WI38 (cell line): ENCODE results near the gene ADAMTS9.

ENCODE experiments used
- H3K4me3 ChIP-seq: 2 replicates; pipeline ENCODE4 v1.5.1; 2011; ENCODE audit warnings: low read depth, mild to moderate bottlenecking, control low read depth, low read length
- TF ChIP-seq, protein P1 (sequence below): IDR thresholded peaks from 2 replicates; pipeline ENCODE4 v1.5.1; 2012; ENCODE audit warnings: low read depth, mild to moderate bottlenecking, control low read depth, low read length

Gene ADAMTS9

DNA sequence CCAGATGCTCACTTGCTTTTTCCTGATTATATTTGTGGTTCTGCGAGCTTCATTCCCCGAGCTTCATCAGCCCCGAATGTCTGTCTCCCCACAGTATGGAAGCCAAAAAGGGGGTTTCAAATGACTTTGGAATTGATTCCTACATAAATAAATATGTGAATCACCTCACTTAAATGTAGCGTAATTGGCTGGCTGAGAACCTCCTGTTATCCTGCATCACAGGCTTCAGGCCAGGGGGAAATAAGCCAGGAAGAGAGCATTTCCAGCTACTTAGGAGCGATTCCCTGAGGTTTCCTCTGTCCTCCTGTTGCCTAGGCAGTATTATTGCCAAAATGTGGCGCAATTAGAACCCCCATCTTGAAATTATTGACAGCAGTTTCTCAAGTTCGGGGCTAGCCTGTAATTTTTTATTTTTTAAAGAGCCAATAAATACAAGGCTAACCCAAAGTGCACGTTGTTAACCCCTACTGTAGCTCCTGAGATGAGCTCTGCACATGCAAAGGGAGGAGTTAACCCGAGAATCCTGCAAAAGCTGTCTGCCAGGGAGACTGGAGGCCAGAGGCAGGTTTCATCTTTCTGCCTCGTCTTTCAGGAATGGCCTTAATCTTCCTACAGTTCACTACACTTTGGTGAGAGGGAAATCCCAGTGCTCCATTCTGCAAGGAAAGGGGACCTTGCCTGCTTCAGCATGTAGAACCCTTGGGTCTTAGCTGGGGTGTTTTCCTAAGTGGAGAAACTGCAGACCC is 148.2 kb downstream of the ADAMTS9 start:
- no peak overlapping the region for H3K4me3 ChIP-seq
- TF ChIP-seq, protein P1, sequence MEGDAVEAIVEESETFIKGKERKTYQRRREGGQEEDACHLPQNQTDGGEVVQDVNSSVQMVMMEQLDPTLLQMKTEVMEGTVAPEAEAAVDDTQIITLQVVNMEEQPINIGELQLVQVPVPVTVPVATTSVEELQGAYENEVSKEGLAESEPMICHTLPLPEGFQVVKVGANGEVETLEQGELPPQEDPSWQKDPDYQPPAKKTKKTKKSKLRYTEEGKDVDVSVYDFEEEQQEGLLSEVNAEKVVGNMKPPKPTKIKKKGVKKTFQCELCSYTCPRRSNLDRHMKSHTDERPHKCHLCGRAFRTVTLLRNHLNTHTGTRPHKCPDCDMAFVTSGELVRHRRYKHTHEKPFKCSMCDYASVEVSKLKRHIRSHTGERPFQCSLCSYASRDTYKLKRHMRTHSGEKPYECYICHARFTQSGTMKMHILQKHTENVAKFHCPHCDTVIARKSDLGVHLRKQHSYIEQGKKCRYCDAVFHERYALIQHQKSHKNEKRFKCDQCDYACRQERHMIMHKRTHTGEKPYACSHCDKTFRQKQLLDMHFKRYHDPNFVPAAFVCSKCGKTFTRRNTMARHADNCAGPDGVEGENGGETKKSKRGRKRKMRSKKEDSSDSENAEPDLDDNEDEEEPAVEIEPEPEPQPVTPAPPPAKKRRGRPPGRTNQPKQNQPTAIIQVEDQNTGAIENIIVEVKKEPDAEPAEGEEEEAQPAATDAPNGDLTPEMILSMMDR, result no peak

DNA sequence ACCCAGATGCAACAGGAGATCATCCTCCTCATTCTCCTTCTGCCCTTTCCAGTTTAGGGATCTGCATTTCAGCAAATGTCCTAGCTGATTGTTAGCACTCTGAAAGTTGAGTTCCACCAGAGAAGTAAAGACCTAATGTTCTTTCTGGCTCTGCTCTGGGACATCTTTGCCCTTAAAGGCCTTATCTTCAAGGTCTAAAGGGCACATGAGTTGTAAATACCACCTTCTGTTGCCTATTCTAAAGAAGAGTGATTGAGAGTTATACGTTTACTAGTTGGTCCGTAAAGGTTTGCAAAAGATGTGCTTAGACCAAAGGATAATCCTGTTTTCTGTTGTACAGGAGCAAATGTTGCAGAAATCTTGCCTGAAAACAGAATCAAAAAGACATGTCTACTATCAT is 151.6 kb downstream of the ADAMTS9 start:
- H3K4me3 ChIP-seq, result no peak overlapping the region
- TF ChIP-seq, protein P1, result no peak

DNA sequence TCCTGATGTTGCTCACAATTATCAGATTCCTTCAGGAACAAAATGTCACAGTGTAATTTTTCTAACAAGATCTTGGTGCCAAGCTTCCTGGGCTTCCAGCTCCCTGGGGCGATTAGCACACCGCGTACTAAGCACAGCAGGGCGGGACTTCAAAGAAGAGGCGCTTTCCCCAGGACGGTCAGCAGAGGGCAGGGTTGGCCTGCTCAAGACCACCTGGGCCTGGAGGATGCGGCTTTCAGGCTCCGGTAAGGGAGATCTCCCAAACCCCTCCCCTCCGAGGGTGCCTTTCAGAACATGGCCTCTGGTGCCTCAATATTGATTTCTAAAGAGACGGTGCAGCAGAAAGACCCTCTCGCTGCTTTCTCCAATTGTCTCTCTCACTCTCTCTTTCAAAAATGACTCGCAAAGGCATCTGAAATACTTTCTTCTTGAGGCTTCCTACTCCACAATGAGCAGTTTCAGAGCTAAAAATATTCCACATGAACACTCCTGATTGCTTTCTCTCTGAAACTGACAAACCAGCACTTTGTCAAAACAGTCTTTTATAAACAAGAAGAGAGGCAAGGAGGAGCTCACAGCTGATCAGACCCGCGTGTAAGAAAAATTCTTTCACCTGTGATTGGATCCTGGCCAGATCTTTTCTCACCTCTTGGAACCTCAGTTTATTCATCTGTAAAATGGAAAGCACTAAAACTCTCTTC is 154.0 kb downstream of the ADAMTS9 start:
- TF ChIP-seq, protein P1, result peak; percentile 91
- no peak overlapping the region for H3K4me3 ChIP-seq

DNA sequence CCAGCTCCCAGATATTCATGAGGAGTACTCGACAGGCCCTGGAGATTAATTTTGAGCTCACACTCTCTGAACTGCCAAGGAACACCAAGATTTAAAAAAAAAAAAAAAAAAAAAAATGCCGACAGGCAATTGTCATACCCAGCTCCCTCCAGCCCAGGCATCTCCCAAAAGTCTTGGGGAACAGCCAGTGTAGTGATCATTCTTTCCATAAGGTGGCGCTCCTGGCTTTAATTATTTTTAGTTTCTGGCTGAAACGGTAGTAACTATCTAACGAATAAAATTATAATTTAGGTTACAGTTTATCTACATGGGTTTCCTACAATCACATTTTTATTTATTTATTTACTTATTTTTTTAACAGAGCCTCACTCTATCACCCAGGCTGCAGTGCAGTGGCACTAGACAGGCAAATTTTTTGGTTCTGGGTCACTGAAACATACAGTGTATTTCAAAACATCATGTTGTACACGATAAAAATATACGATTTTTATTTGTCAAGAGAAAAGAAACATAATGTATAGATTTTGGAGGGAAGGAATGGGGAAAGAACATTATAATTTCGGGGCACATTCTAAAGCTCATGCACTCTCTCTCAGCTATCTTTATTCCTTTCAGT is 157.3 kb downstream of the ADAMTS9 start:
- TF ChIP-seq, protein P1, result peak; percentile 68
- H3K4me3 ChIP-seq, result no peak overlapping the region

DNA sequence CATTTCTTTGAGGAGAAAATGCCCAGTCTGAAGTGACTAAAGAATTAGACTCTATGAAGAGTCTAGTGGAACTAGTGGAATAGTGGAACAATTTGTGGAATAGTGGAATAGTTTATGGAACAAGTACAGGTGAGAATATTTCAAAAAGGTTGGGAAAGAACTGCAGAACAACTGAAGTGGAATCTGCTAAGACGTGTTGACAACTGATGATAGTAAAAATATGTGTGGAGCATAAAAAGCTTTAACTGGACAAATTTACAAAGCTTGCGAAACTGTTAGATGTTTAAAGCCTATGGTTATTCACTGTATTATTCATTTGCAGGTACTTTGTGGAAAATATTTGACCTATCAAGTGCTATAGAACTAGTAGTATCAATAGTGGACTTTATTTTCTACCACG is 164.5 kb downstream of the ADAMTS9 start:
- no peak overlapping the region for H3K4me3 ChIP-seq
- TF ChIP-seq, protein P1, result no peak

DNA sequence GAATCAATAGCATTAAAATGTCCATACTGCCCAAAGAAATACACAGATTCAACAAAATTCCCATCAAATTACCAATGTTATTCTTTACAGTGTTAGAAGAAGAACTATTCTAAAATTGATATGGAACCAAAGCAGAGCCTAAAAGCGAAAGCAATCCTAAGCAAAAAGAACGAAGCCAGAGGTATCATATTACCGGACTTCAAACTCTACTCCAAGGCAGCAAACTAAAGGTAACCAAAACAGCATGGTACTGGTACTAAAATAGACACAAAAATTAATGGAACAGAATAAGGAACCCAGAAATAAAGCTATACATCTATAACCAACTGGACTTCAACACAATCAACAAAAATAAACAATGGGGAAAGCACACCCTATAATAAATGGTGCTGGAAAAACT is 167.5 kb downstream of the ADAMTS9 start:
- TF ChIP-seq, protein P1, result no peak
- H3K4me3 ChIP-seq, result no peak overlapping the region

DNA sequence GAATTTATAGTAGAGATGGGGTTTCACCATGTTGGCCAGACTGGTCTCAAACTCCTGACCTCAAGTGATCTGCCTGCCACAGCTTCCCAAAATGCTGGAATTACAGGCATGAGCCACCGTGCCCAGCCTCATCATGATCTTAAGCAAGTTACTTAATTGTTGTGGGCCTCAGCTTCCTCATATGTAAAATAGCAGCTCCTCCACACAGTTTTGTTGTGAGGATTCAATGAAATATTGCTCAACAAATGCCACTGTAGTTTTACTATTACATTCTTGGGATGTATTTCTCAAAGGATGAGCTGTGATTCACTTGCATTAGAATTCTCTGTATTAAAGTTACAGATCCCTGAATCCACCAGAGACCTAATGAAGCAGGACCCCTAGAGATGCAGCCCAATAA is 168.8 kb downstream of the ADAMTS9 start:
- TF ChIP-seq, protein P1, result no peak

More for the DNA sequence above, 168.8 kb downstream of the ADAMTS9 start:
- H3K4me3 ChIP-seq, result no peak overlapping the region
